K562 treated with DMSO at 1 percent for 12 hours (cell line): ENCODE results near the gene MLLT6. TPM values are rescaled to one million over a fixed set of nuclear protein-coding genes. Genes with fewer than 3 reads are reported as not detected.

Experiments used
- total RNA-seq: library from RNA; unstranded; fragments of 300-600 nt; gene quantifications from 2 replicates; pipeline ENCODE4 v1.2.3, GENCODE V29; 2022; ENCODE audit not compliant: insufficient read depth

The MLLT6 gene
- total RNA-seq, result 13.8 and 35.5 TPM in 2 replicates

GRCh38 chr17:38704606-38705522 is at the start of gene MLLT6:
MLLT6 (plus strand) TSS chr17:38705273; CDS start chr17:38705633, 360 bp downstream.

DNA sequence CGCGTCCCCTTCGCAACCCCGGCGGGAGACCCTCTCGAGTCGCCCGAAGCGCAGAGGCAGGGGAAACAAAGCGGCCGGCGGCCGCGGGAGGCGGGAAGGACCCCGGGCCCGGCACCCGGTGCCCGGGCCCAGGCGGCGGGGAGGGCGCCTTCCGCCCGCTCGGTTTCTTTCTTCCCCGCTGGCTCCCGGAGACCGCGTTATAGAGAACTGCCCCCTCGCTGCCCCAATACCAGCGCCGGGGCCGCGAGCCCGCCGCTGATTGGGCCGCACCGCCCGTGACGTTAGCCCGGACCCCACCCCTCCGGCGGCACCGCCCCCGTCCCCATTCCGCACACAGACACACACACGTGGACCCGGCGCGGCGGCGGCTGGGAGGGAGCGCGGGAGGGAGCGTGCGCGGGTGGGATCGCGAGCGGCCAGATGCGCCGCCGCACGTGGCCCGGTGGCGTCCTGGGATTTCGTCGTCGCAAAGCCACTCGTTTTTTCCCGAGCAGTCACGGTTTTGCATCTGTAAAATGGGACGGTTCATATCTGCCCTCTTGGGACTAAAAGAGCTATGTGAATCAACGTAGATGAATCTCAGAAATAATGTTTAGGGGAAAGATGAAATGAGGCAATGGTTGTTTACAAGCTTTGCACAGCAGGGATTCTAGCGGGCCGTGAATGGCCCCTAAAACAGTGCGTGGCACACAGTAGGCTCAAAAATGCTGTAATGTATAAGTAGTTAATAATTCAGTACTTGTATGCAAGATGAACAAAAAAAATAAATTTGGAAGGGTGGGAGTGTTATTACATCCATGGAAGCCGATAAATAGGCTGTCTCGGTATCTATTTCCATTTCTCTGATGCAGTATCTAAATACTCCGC is 30.1 kb upstream of the MLLT6 start, which contains the start of gene EPOP:
Gene EPOP, minus strand, starts transcription at position 209 of the 867 bp plus-strand sequence. CDS start 462 bp downstream, outside the sequence.

DNA sequence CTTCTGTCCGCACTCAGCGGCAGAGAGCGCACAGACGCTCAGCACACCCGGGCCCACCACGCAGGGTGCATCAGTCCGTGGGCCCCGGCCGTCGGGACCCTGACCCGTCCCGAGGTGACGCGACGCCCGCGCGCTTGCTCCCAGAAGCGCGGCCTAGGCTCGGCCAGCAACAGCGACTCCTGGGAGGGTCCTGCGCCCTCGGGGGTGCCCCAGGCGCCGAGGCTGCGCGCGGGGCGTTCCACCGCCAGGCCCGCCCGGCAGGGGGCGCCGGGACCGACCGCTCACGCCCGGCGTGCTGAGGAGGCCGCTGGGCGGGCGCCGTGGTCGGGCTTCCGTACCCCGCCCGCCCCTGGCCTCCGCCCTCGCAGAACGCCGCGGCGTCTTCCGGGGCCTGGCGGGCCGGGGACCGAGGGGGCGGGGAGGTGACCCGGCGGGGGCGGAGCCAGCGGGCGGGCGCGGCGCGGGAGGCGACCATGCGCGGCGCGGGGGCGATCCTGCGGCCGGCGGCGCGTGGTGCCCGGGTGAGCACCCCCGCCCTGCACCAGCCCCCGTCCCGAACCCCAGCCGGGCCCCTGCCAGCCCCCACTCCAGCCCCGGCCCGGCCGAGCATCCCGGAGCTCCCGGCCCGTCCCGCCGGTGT is 24.9 kb downstream of the MLLT6 start, which contains the start of gene CISD3:
Gene CISD3, plus strand, starts transcription at position 456 of the 640 bp plus-strand sequence. Its CDS starts 18 bp downstream, at position 474.

DNA sequence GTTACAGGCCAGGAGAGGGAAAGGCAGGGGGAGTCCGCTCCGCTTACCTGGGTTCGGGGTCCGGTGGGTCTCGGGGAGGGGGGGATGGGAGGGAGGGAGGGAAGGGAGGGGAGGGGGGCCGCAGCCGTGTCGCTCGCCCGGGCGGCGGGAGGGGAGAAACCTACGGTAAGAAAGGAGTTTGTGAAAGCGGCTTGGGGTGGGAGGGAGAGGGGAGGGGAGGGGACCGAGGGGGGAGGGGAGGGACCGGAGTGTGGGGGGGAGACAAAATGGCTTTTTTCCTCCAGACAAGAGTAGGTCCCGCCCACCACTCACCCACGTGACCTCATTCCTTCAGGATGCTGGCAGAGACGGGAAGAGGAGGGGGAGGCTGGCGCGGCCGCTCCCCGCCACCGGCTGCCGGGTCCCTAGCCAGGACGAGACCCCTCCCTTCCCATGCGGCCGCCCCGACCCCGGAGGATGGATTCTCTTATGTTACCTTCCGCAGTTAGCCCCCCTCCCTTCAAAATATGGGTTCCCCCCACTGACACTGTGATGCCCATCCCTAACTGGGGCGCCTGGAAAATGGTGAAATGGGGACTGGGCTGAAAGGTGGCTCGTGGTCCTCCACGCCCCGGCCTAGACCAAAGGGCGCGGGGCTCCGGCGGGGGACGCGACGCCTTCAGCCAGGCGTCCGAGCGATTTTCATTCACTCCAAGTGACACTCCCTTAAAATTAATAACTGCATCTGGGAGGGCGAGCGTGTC is 43.2 kb downstream of the MLLT6 start, which contains the start of gene PCGF2:
Gene PCGF2, minus strand, starts transcription at position 188 of the 743 bp plus-strand sequence. CDS start 7,934 bp downstream, outside the sequence.

GRCh38 chr17:38752308-38753070 is 47.4 kb downstream of the MLLT6 start, which contains the start of gene PSMB3:
PSMB3 (plus strand) TSS chr17:38752741; CDS start chr17:38752827, 86 bp downstream.

Other genes with a start within 250 kb of the MLLT6 start
- not detected in 2 replicates for gene SRCIN1, start 99.3 kb upstream of the MLLT6 start, total RNA-seq
- 2.7 and 4.6 TPM in 2 replicates for gene EPOP, start 30.3 kb upstream of the MLLT6 start, total RNA-seq
- 16.0 and 22.7 TPM in 2 replicates for gene CISD3, start 25.1 kb downstream of the MLLT6 start, total RNA-seq
- gene PCGF2, start 43.1 kb downstream of the MLLT6 start, total RNA-seq, result 14.9 and 27.4 TPM in 2 replicates
- gene PSMB3, start 47.5 kb downstream of the MLLT6 start, total RNA-seq, result 416 and 604 TPM in 2 replicates
- gene PIP4K2B, start 94.3 kb downstream of the MLLT6 start, total RNA-seq, result 12.0 and 34.9 TPM in 2 replicates
- 9.0 and 13.9 TPM in 2 replicates for gene CWC25, start 120.0 kb downstream of the MLLT6 start, total RNA-seq
- 2,823 and 3,691 TPM in 2 replicates for gene RPL23, start 148.4 kb downstream of the MLLT6 start, total RNA-seq
- 85.3 and 158 TPM in 2 replicates for gene LASP1, start 164.8 kb downstream of the MLLT6 start, total RNA-seq